Hepatocyte (in vitro differentiated cells): ENCODE results near the gene PCBP3. TPM values are rescaled to one million over a fixed set of nuclear protein-coding genes. Genes with fewer than 3 reads are reported as not detected.

Experiments
- DNase-seq: peaks from one replicate; pipeline ENCODE4 v3.0.0-alpha.2; 2016; ENCODE audit warnings: low spot score
- H2AFZ ChIP-seq: fragments of 200-600 bp; sonication (generic); 2 replicates; pipeline ENCODE4 v1.6.0; 2016; ENCODE audit warnings: antibody characterized with exemption, mild to moderate bottlenecking
- H3K27ac ChIP-seq: fragments of 200-600 bp; sonication (generic); 2 replicates; pipeline ENCODE4 v1.5.1; 2016; ENCODE audit warnings: mild to moderate bottlenecking
- H3K27me3 ChIP-seq: fragments of 200-600 bp; sonication (generic); 2 replicates; pipeline ENCODE4 v1.6.1; 2016
- H3K36me3 ChIP-seq: fragments of 200-600 bp; sonication (generic); replicated peaks from 2 replicates; pipeline ENCODE4 v1.5.1; 2016; ENCODE audit warnings: low read depth; ENCODE audit not compliant: insufficient read depth
- H3K4me1 ChIP-seq: fragments of 200-600 bp; sonication (generic); 2 replicates; pipeline ENCODE4 v1.5.1; 2016; ENCODE audit warnings: mild to moderate bottlenecking, moderate library complexity; ENCODE audit not compliant: insufficient read depth
- H3K4me2 ChIP-seq: fragments of 200-600 bp; sonication (generic); 2 replicates; pipeline ENCODE4 v1.6.0; 2016
- H3K4me3 ChIP-seq: fragments of 200-600 bp; sonication (generic); 2 replicates; pipeline ENCODE4 v1.5.1; 2016; ENCODE audit warnings: mild to moderate bottlenecking
- H3K79me2 ChIP-seq: fragments of 200-600 bp; sonication (generic); 2 replicates; pipeline ENCODE4 v1.6.0; 2017; ENCODE audit warnings: mild to moderate bottlenecking
- H3K9me2 ChIP-seq: fragments of 200-600 bp; sonication (generic); replicated peaks from 2 replicates; pipeline ENCODE4 v1.6.0; 2017; ENCODE audit warnings: mild to moderate bottlenecking; ENCODE audit not compliant: insufficient read depth
- H3K9me3 ChIP-seq: fragments of 200-600 bp; sonication (generic); 2 replicates; pipeline ENCODE4 v1.5.1; 2016; ENCODE audit warnings: low read depth, mild to moderate bottlenecking
- H4K20me1 ChIP-seq: fragments of 200-600 bp; sonication (generic); 2 replicates; pipeline ENCODE4 v1.6.0; 2016; ENCODE audit warnings: mild to moderate bottlenecking; ENCODE audit not compliant: insufficient read depth, poor library complexity, severe bottlenecking
- CTCF ChIP-seq: fragments of 200-600 bp; sonication (generic); IDR thresholded peaks from 2 replicates; pipeline ENCODE4 v1.5.1; 2016; ENCODE audit warnings: antibody characterized with exemption, mild to moderate bottlenecking; ENCODE audit not compliant: poor library complexity
- EZH2 ChIP-seq: fragments of 200-600 bp; sonication (generic); IDR thresholded peaks from 2 replicates; pipeline ENCODE4 v1.6.1; 2016; ENCODE audit warnings: antibody characterized with exemption, mild to moderate bottlenecking, borderline replicate concordance
- EZH2phosphoT487 ChIP-seq: fragments of 200-600 bp; sonication (generic); IDR thresholded peaks from one replicate; pipeline ENCODE4 v1.6.1; 2018; ENCODE audit warnings: antibody characterized with exemption, mild to moderate bottlenecking, low read depth, moderate library complexity; ENCODE audit not compliant: unreplicated experiment, severe bottlenecking
- WGBS: methylation state at CpG from one replicate; pipeline ENCODE4 v1.1.6; 2016; ENCODE audit warnings: low lambda C conversion rate; ENCODE audit errors: missing lambda C conversion rate; 5-methylcytosine and 5-hydroxymethylcytosine counted together
- polyA plus RNA-seq: library from polyadenylated mRNA; unstranded; fragments of >200 nt; fragmentation: Nextera tagmentation; extraction: Ambion mirVana; gene quantifications from 2 replicates; pipeline ENCODE4 v1.2.1, GENCODE V29; 2016
- total RNA-seq: library from RNA; depleted of rRNA; stranded (reverse); fragments of >200 nt; gene quantifications from 2 replicates; pipeline ENCODE4 v1.2.3, GENCODE V29; 2014

PCBP3 gene
- total and polyA plus RNA-seq, 2 experiments from 2014 or later: 3.1 to 8.8 TPM

GRCh38 chr21:45836268-45836655 lies 192.7 kb downstream of the PCBP3 start:
- no peak overlapping the region for H3K4me3 ChIP-seq
- no peaks in the 10 kb centered on the region for H3K4me1 ChIP-seq
- peaks cover 7% of the 10 kb centered on the region for H3K9me3 ChIP-seq
- H3K4me2 ChIP-seq: no peak overlapping the region
- H3K27me3 ChIP-seq: no peaks in the 10 kb centered on the region
- H2AFZ ChIP-seq: no peak overlapping the region
- DNase-seq: no peak
- 78% methylated on average over 13 of the region's 13 CpGs for WGBS
- no peaks in the 10 kb centered on the region for H4K20me1 ChIP-seq
- H3K9me2 ChIP-seq: no peaks in the 10 kb centered on the region
- H3K36me3 ChIP-seq: no peaks in the 10 kb centered on the region
- TF ChIP-seq EZH2phosphoT487 (no peak), EZH2 (no peak), CTCF (no peak)
- no peaks in the 10 kb centered on the region for H3K79me2 ChIP-seq
- H3K27ac ChIP-seq: no peak overlapping the region

GRCh38 chr21:45836694-45837670 lies 193.5 kb downstream of the PCBP3 start:
- Histone ChIP-seq H3K4me1 (no peaks in the 10 kb centered on the region), H3K9me2 (no peaks in the 10 kb centered on the region), H3K27me3 (no peaks in the 10 kb centered on the region), H3K4me3 (no peak overlapping the region), H4K20me1 (no peaks in the 10 kb centered on the region), H3K4me2 (no peak overlapping the region), H3K9me3 (peaks cover 8% of the 10 kb centered on the region), H3K27ac (no peak overlapping the region), H3K79me2 (no peaks in the 10 kb centered on the region), H2AFZ (no peak overlapping the region), H3K36me3 (no peaks in the 10 kb centered on the region)
- no peak for DNase-seq
- 88% methylated on average over 24 of the region's 24 CpGs for WGBS
- no peak for TF ChIP-seq EZH2
- no peak for TF ChIP-seq CTCF
- no peak for TF ChIP-seq EZH2phosphoT487

- DNase-seq: no peak
- Histone ChIP-seq H3K4me3 (no peak overlapping the region), H3K27ac (no peak overlapping the region), H3K27me3 (no peaks in the 10 kb centered on the region), H3K9me2 (no peaks in the 10 kb centered on the region), H3K79me2 (no peaks in the 10 kb centered on the region), H3K4me2 (no peak overlapping the region), H3K9me3 (peaks cover 8% of the 10 kb centered on the region), H3K4me1 (no peaks in the 10 kb centered on the region), H4K20me1 (no peaks in the 10 kb centered on the region), H3K36me3 (no peaks in the 10 kb centered on the region), H2AFZ (no peak overlapping the region)
- no peak for TF ChIP-seq EZH2phosphoT487
- no peak for TF ChIP-seq CTCF
- TF ChIP-seq EZH2: no peak
- 85% methylated on average over 4 of the region's 4 CpGs for WGBS
Observed at GRCh38 chr21:45837936-45838335, 194.4 kb downstream of the PCBP3 start.
